ENCODE data around the gene RHBDF1.
A peak's percentile ranks its signal among the peaks of the same experiment; 100 is the strongest.

Gene RHBDF1

GRCh38 chr16:55571-56136 is 16.8 kb downstream of the RHBDF1 start:
- no peak overlapping the region for H2AFZ ChIP-seq (ENCODE audit: low read depth, low read length)
- no peak overlapping the region for H3K4me2 ChIP-seq (ENCODE audit: low read length)
- peaks cover 20% of the 10 kb centered on the region for H3K4me1 ChIP-seq (ENCODE audit: low read length)
- H4K20me1 ChIP-seq (ENCODE audit: insufficient read depth, low read length), result 0 out of 2 replicates have a peak, but pooled peaks cover 5% of the 10 kb centered on the region
- no peak overlapping the region for H3K9ac ChIP-seq (ENCODE audit: low read length)
- H3K27me3 ChIP-seq (ENCODE audit: low read depth, low read length), result no peaks in the 10 kb centered on the region
- no peak overlapping the region for H3K4me3 ChIP-seq (ENCODE audit: low read length)
- peaks cover 46% of the 10 kb centered on the region for H3K36me3 ChIP-seq (replicated peaks; ENCODE audit: low read depth, low read length)
- TF ChIP-seq, protein P1, sequence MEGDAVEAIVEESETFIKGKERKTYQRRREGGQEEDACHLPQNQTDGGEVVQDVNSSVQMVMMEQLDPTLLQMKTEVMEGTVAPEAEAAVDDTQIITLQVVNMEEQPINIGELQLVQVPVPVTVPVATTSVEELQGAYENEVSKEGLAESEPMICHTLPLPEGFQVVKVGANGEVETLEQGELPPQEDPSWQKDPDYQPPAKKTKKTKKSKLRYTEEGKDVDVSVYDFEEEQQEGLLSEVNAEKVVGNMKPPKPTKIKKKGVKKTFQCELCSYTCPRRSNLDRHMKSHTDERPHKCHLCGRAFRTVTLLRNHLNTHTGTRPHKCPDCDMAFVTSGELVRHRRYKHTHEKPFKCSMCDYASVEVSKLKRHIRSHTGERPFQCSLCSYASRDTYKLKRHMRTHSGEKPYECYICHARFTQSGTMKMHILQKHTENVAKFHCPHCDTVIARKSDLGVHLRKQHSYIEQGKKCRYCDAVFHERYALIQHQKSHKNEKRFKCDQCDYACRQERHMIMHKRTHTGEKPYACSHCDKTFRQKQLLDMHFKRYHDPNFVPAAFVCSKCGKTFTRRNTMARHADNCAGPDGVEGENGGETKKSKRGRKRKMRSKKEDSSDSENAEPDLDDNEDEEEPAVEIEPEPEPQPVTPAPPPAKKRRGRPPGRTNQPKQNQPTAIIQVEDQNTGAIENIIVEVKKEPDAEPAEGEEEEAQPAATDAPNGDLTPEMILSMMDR (IDR thresholded peaks at IDR 0.05; ENCODE audit: low read depth, low read length), result no peak
- TF ChIP-seq EZH2phosphoT487 (IDR thresholded peaks at IDR 0.05; ENCODE audit: low read depth), result no peak
- no peaks in the 10 kb centered on the region for H3K9me3 ChIP-seq (ENCODE audit: insufficient read depth, low read length)
- H3K27ac ChIP-seq (ENCODE audit: low read length), result no peak overlapping the region
- peaks cover 42% of the 10 kb centered on the region for H3K79me2 ChIP-seq (ENCODE audit: low read length)

DNA sequence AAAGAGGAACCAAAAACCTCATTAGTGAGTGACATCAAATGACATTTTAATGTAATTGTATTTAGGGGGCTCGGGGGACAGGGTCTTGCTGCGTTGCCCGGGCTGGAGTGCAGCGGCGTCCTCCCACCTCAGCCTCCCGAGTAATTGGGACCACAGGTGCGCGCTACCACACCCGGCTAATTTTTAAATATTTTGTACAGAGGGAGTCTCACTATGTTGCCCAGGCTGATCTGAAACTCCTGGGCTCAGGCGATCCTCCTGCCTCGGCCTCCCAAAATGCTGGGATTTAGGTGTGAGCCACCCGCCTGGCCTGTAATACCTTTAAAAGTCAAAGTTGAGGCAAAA is 18.2 kb downstream of the RHBDF1 start:
- 0 out of 2 replicates have a peak, but pooled peaks cover 5% of the 10 kb centered on the region for H4K20me1 ChIP-seq (ENCODE audit: insufficient read depth, low read length)
- peak overlapping the region; percentile 80 for H3K4me2 ChIP-seq (ENCODE audit: low read length)
- peak overlapping the region; percentile 84 for H3K4me3 ChIP-seq (ENCODE audit: low read length)
- peak overlapping the region; percentile 93 for H3K9ac ChIP-seq (ENCODE audit: low read length)
- no peak for TF ChIP-seq EZH2phosphoT487 (IDR thresholded peaks at IDR 0.05; ENCODE audit: low read depth)
- TF ChIP-seq, protein P1 (IDR thresholded peaks at IDR 0.05; ENCODE audit: low read depth, low read length), result no peak
- H3K27me3 ChIP-seq (ENCODE audit: low read depth, low read length), result no peaks in the 10 kb centered on the region
- H3K27ac ChIP-seq (ENCODE audit: low read length), result peak overlapping the region; percentile 67
- H3K4me1 ChIP-seq (ENCODE audit: low read length), result peaks cover 20% of the 10 kb centered on the region
- peak overlapping the region; percentile 43; the same call in 1 of the 2 replicates for H2AFZ ChIP-seq (ENCODE audit: low read depth, low read length)
- peaks cover 54% of the 10 kb centered on the region for H3K79me2 ChIP-seq (ENCODE audit: low read length)
- H3K9me3 ChIP-seq (ENCODE audit: insufficient read depth, low read length), result no peaks in the 10 kb centered on the region
- H3K36me3 ChIP-seq (replicated peaks; ENCODE audit: low read depth, low read length), result peaks cover 51% of the 10 kb centered on the region

GRCh38 chr16:53346-54236 is 18.8 kb downstream of the RHBDF1 start, which contains the start of the genes POLR3K and SNRNP25:
Gene POLR3K (minus strand): TSS chr16:53608. CDS start chr16:53586, 22 bp downstream.
Gene SNRNP25 (plus strand): TSS chr16:53828. CDS start chr16:54017, 189 bp downstream.
- Histone ChIP-seq H3K36me3 (replicated peaks; ENCODE audit: low read depth, low read length) (peaks cover 49% of the 10 kb centered on the region), H3K79me2 (ENCODE audit: low read length) (peaks cover 60% of the 10 kb centered on the region), H3K9me3 (ENCODE audit: insufficient read depth, low read length) (no peaks in the 10 kb centered on the region), H3K9ac (ENCODE audit: low read length) (peak within 1 kb of the TSS; percentile 93), H3K4me3 (ENCODE audit: low read length) (peak within 1 kb of the TSS; percentile 84), H3K4me1 (ENCODE audit: low read length) (peaks cover 20% of the 10 kb centered on the region), H3K27ac (ENCODE audit: low read length) (peak within 1 kb of the TSS; percentile 67), H4K20me1 (ENCODE audit: insufficient read depth, low read length) (0 out of 2 replicates have a peak, but pooled peaks cover 5% of the 10 kb centered on the region), H2AFZ (ENCODE audit: low read depth, low read length) (peak within 1 kb of the TSS; percentile 43; the same call in 1 of the 2 replicates), H3K27me3 (ENCODE audit: low read depth, low read length) (no peaks in the 10 kb centered on the region), H3K4me2 (ENCODE audit: low read length) (peak within 1 kb of the TSS; percentile 80)
- TF ChIP-seq EZH2phosphoT487 (IDR thresholded peaks at IDR 0.05; ENCODE audit: low read depth), result no peak

- H3K27ac ChIP-seq (ENCODE audit: low read length), result no peak overlapping the region
- H3K9ac ChIP-seq (ENCODE audit: low read length), result no peak overlapping the region
- TF ChIP-seq, protein P1 (IDR thresholded peaks at IDR 0.05; ENCODE audit: low read depth, low read length), result no peak
- no peak for TF ChIP-seq EZH2phosphoT487 (IDR thresholded peaks at IDR 0.05; ENCODE audit: low read depth)
- peaks cover 74% of the 10 kb centered on the region for H3K79me2 ChIP-seq (ENCODE audit: low read length)
- peaks cover 8% of the 10 kb centered on the region; the same call in 1 of the 2 replicates for H4K20me1 ChIP-seq (ENCODE audit: insufficient read depth, low read length)
- peaks cover 42% of the 10 kb centered on the region for H3K36me3 ChIP-seq (replicated peaks; ENCODE audit: low read depth, low read length)
- no peak overlapping the region for H3K4me2 ChIP-seq (ENCODE audit: low read length)
- peaks cover 10% of the 10 kb centered on the region for H3K4me1 ChIP-seq (ENCODE audit: low read length)
- no peaks in the 10 kb centered on the region for H3K9me3 ChIP-seq (ENCODE audit: insufficient read depth, low read length)
- H3K27me3 ChIP-seq (ENCODE audit: low read depth, low read length), result no peaks in the 10 kb centered on the region
- no peak overlapping the region for H3K4me3 ChIP-seq (ENCODE audit: low read length)
- H2AFZ ChIP-seq (ENCODE audit: low read depth, low read length), result no peak overlapping the region
These were observed 21.5 kb downstream of the RHBDF1 start for GRCh38 chr16:50769-51591.

Measured in OCI-LY3 (cell line).